Stimulated activated CD4-positive, alpha-beta T cell treated with anti-CD3 and anti-CD28 coated beads, Interleukin-15, amount 100 ng/mL, for 1 hour (primary cell): ENCODE results near the gene OSBPL10.

ENCODE experiments used
- DNase-seq, 2 donors: peaks; one replicate each; pipeline ENCODE4 v3.0.0-alpha.2; 2020; ENCODE audit warnings: low read depth in 1 of 2, low spot score in 1 of 2

The OSBPL10 gene

GRCh38 chr3:31959951-31960792 lies 20.9 kb downstream of the OSBPL10 start:
- no peak for DNase-seq

DNA sequence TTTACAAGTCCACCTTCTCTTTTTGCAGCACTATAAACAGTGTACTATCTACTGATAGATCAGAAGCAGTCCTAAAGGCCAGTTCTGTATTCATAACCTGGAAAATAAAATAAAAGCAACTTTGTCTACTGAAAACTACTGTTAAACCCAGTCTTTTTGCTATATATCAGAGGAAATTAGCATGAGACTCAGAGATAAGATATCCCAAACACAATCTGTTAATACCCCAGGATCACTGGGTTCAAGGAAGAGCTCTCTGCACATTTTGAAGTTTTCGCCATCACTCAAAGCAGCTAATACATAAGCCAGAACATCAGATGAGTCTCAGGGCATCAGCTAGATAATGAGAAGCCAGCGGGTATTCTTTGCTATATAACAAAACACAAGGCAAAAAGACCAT lies 21.8 kb downstream of the OSBPL10 start:
- DNase-seq, result no peak

- no peak for DNase-seq
Observed at GRCh38 chr3:31958701-31959152, 22.3 kb downstream of the OSBPL10 start.

DNA sequence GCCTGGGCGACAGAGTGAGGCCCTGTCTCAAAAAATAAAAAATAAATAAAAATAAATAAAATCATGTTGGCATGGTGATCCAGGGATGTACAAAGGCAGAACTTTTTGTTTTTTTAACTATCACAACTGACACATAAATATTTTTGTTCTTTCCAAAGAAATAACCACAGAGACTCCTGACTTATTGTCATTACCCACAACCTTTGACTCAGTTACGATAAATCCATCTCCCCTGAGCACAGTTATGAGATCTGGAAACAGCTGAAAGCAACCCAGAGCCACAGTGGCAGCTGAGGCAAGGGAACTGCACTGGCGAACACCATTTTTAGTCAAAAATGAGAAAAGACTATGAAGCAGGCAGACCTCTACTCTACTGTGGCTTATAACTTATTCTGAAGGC lies 24.0 kb downstream of the OSBPL10 start:
- DNase-seq, result no peak

DNA sequence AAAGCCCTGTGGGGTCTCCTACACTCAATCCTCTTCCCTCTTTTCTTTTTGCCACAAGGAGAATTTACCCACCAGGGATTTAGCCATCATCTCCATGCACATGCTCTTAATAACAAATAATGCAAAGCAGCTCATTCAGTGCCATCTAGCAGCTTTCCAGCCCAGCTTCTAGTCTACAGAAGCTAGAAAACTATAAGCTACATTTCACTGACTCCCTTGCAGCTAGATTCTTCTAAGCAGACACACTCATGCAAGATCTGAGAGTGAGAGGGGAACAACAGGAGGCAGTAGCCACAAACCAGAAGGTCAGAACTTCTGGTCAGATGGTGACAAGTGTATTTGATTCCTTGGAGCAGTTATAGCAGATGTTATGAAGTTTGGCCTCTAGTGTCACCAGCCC lies 25.5 kb downstream of the OSBPL10 start:
- DNase-seq, result no peak

DNA sequence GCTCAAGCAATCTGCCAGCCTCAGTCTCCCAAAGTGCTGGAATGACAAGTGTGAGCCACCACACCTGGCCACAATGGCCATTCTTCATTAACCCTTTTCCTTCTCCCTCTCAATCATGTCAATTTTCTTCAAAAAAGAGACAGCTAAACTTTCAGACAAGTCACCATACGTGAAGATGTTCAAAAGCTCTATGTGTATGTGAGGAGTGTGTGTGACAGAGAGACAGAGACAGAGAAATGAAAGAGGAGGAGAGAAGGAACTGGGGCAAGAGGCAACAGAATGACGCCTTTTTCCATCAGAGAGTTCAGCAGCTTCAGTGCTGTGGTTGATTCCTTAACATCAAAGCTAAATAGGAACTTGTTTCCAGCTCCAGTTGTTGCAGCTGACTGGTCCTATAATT lies 27.4 kb downstream of the OSBPL10 start:
- no peak for DNase-seq

DNA sequence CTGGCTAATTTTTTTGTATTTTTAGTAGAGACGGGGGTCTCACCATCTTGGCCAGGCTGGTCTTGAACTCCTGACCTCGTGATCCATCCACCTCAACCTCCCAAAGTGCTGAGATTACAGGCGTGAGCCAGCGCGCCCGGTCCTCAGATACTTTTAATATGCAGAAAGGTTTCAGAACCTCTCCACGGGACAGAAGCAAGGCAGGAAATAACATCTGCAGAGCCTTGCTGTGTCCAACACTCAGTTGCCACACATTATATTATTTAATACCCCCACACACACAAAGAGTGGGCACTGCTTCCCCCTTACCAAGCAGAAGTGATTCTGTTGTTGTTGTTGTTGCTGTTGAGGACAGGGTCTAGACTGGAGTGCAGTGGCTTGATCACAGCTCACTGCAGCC lies 28.0 kb downstream of the OSBPL10 start:
- no peak for DNase-seq

- no peak for DNase-seq
Observed at GRCh38 chr3:31952205-31952604, 28.9 kb downstream of the OSBPL10 start.

- DNase-seq, result no peak
Observed at GRCh38 chr3:31948280-31948679, 32.8 kb downstream of the OSBPL10 start.

- DNase-seq, result no peak
Observed at GRCh38 chr3:31947671-31948091, 33.4 kb downstream of the OSBPL10 start.

GRCh38 chr3:31947162-31947561 lies 33.9 kb downstream of the OSBPL10 start:
- DNase-seq, result no peak

- DNase-seq, result no peak
Observed at GRCh38 chr3:31946484-31947081, 34.5 kb downstream of the OSBPL10 start.

GRCh38 chr3:31945738-31946052 lies 35.4 kb downstream of the OSBPL10 start:
- DNase-seq, result no peak

DNA sequence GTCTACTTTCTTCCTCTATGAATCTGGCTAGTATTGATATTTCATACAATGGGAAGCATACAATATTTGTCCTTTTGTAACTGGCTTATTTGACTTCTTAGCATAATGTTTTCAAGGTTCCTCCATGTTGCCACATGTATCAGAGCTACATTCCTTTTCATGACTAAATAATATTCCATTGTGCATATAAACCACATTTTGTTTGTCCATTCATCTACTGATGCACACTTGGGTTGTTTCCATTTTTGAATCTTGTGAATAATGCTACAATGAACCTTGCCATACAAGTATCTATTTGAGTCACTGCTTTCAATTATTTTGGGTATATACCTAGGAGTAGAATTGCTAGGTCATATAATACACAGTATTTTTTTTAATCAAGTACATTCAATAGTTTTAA lies 38.0 kb downstream of the OSBPL10 start:
- DNase-seq, result no peak

- no peak for DNase-seq
Observed at GRCh38 chr3:31942446-31942845, 38.6 kb downstream of the OSBPL10 start.

DNA sequence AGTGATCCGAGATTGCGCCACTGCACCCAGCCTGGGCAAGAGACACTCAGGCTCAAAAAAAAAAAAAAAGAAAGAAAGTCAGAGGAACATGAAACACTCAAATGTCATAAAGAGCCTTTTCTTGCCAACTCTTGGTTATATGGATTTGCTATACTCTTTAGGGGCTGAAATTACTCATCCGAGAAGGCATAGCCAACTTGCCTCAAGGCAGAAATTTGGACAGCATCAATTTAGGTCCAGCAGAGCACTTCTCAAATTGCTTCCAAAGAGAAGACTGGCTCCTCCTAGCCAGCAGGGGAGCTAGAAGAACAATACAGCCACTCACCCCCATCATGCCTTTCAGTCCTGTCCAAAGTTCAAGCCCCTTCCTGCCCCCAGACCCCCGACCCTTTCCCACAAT lies 43.8 kb downstream of the OSBPL10 start:
- no peak for DNase-seq

DNA sequence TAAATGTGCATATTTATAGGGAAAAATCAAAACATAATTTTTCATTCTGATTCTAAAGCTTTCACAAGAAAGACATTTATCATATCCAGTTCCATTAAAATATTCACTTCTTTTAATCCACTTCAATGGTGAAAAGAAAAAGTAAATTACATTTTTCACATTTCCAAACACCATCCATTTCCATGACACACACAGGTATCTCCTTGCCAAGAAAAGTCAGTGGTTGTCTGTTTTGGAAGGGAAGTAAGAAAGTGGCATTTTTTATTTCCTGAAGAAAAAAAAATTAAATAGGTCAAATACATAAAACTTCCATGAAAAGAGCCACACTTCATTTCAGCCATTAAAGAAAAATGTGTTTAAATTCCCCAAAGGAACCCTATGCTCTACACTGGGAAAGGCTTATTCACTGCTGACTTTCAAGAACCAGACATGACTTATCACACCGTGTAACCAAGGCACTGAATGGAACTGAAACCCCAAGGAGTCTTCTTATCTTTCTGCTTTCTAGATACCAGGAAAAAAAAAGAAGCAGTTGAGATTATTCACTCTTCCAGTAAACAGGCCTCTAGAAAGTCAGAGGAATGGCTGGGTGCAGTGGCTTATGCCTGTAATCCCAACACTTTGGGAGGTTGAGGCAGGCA lies 44.5 kb downstream of the OSBPL10 start:
- DNase-seq, result no peak

- no peak for DNase-seq
Observed at GRCh38 chr3:31934866-31935265, 46.2 kb downstream of the OSBPL10 start.

- DNase-seq, result no peak
Observed at GRCh38 chr3:31934018-31934417, 47.0 kb downstream of the OSBPL10 start.

- no peak for DNase-seq
Observed at GRCh38 chr3:31932990-31933389, 48.1 kb downstream of the OSBPL10 start.

GRCh38 chr3:31929826-31930502 lies 51.1 kb downstream of the OSBPL10 start:
- no peak for DNase-seq

GRCh38 chr3:31927811-31928210 lies 53.3 kb downstream of the OSBPL10 start:
- DNase-seq, result no peak
